GM23248 (cell line): ENCODE measurements around the gene CAMK2D. TPM values are rescaled to one million over a fixed set of nuclear protein-coding genes. Genes with fewer than 3 reads are reported as not detected.

Source experiments
- DNase-seq: peaks from one replicate; pipeline ENCODE4 v3.0.0-alpha.2; 2015
- H2AFZ ChIP-seq: fragments of 200-600 bp; sonication (generic); 2 replicates; pipeline ENCODE4 v1.6.1; 2016; ENCODE audit warnings: antibody characterized with exemption
- H3F3A ChIP-seq: fragments of 200-600 bp; sonication (generic); 2 replicates; pipeline ENCODE4 v1.6.1; 2016; ENCODE audit warnings: mild to moderate bottlenecking, antibody characterized with exemption, mixed run types; ENCODE audit not compliant: insufficient read depth
- H3K27ac ChIP-seq: fragments of 200-600 bp; sonication (generic); 2 replicates; pipeline ENCODE4 v1.5.1; 2016; ENCODE audit warnings: mild to moderate bottlenecking
- H3K27me3 ChIP-seq: fragments of 200-600 bp; sonication (generic); replicated peaks from 2 replicates; pipeline ENCODE4 v1.6.1; 2016; ENCODE audit warnings: mild to moderate bottlenecking; ENCODE audit not compliant: insufficient read depth
- H3K36me3 ChIP-seq: fragments of 200-600 bp; sonication (generic); 2 replicates; pipeline ENCODE4 v1.6.1; 2016; ENCODE audit warnings: low read depth, mild to moderate bottlenecking
- H3K4me1 ChIP-seq: fragments of 200-600 bp; sonication (generic); 2 replicates; pipeline ENCODE4 v1.6.1; 2016; ENCODE audit warnings: mild to moderate bottlenecking; ENCODE audit not compliant: insufficient read depth
- H3K4me2 ChIP-seq: fragments of 200-600 bp; sonication (generic); one replicate; pipeline ENCODE4 v1.6.1; 2016; ENCODE audit warnings: mild to moderate bottlenecking; ENCODE audit not compliant: unreplicated experiment
- H3K4me3 ChIP-seq: fragments of 200-600 bp; sonication (generic); 2 replicates; pipeline ENCODE4 v1.5.1; 2016; ENCODE audit warnings: mild to moderate bottlenecking
- H3K79me2 ChIP-seq: fragments of 200-600 bp; sonication (generic); 2 replicates; pipeline ENCODE4 v1.6.1; 2016; ENCODE audit warnings: mild to moderate bottlenecking; ENCODE audit not compliant: insufficient read depth
- H3K9ac ChIP-seq: fragments of 200-600 bp; sonication (generic); 2 replicates; pipeline ENCODE4 v1.6.1; 2016; ENCODE audit warnings: mild to moderate bottlenecking
- H3K9me2 ChIP-seq: fragments of 200-600 bp; sonication (generic); 2 replicates; pipeline ENCODE4 v1.6.1; 2016; ENCODE audit warnings: mixed run types, mild to moderate bottlenecking, moderate library complexity; ENCODE audit not compliant: insufficient read depth
- H3K9me3 ChIP-seq: fragments of 200-600 bp; sonication (generic); one replicate; pipeline ENCODE4 v1.6.1; 2017; ENCODE audit warnings: low read depth
- H4K20me1 ChIP-seq: fragments of 200-600 bp; sonication (generic); 2 replicates; pipeline ENCODE4 v1.6.0; 2016; ENCODE audit not compliant: insufficient read depth
- EZH2 ChIP-seq: fragments of 200-600 bp; sonication (generic); IDR thresholded peaks from 2 replicates; pipeline ENCODE4 v1.6.1; 2018; ENCODE audit warnings: antibody characterized with exemption, mild to moderate bottlenecking; ENCODE audit not compliant: insufficient read depth, poor library complexity, severe bottlenecking
- EZH2phosphoT487 ChIP-seq: fragments of 200-600 bp; sonication (generic); IDR thresholded peaks from 2 replicates; pipeline ENCODE4 v1.6.1; 2018; ENCODE audit warnings: antibody characterized with exemption, moderate library complexity, mild to moderate bottlenecking, low read depth; ENCODE audit not compliant: insufficient read depth
- WGBS, 2 experiments: methylation state at CpG; one replicate each; pipeline ENCODE4 v1.1.6; 2015 to 2017; ENCODE audit warnings: low lambda C conversion rate in 2 of 2, low coverage in 1 of 2; ENCODE audit errors: missing lambda C conversion rate in 2 of 2; 5-methylcytosine and 5-hydroxymethylcytosine counted together
- in situ Hi-C: fragments of 300-500 bp; cut with MboI; formaldehyde crosslinking; loops from 2 replicates; pipeline ENCODE4 v1.15.0; 2020
- polyA plus RNA-seq: library from polyadenylated mRNA; unstranded; fragments of >200 nt; fragmentation: Nextera tagmentation; extraction: Ambion mirVana; gene quantifications from 2 replicates; pipeline ENCODE4 v1.2.1, GENCODE V29; 2016
- total RNA-seq: library from RNA; depleted of rRNA; stranded (reverse); fragments of >200 nt; shearing (Covaris generic); gene quantifications from 2 replicates; pipeline ENCODE4 v1.2.3, GENCODE V29; 2014

Gene CAMK2D
- total and polyA plus RNA-seq, 2 experiments from 2014 or later = 78.8 to 94.5 TPM

DNA sequence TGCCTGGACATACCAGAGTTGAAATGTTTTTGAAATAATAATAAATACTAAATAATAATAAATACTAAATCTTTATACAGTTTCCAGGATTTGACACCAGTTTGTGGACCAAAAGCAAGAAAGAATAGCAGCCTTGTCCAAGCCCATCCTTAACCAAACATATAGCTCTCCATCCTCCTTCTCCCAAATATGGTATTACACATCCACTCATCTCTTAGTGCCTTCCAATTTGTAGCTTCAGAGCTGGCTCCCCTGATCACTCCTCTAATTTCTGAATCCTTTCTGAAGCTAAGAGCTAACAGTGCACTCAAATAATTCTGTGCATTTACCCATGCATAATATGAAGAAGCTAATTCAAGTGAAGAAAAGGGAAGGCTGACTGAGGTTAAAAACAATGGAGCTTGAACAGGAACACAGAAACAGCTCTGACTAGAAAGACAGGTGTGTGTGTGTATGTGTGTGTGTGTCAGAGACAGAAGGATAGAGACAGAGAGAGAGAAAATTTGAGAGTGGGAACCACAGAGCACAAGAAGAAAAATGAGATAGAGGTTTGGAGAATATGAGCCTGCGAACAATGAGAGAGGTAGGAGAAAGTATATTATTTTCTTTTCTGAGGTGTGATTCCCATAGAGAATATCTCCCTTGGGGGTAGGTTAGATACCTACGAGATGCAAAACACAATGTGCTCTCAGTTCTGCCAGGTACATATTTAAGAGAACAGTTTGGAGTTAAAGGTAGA, 123.5 kb downstream of the CAMK2D start:
- in situ Hi-C loops = no loop called here
- H4K20me1 ChIP-seq = peaks cover 5% of the 10 kb centered on the region; the same call in 1 of the 2 replicates

DNA sequence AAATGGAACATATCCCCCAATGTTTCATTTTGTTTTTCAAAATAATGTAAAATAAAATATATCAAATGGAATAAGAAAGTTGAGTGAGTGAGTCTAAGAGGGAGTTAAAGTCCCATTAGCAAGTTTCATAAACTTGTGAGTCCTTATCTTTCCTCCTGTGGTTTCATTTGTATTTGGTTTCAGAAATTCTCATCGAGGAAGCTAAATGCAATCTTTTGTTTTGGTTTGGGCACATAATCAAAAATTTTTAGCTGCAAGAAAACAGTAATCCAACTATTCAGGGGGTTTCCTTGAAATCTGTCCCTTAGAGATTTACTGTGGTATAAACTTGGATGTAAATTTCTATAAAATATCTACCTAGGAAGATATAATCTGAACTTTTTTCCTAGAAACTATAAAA, 124.2 kb downstream of the CAMK2D start:
- TF ChIP-seq EZH2phosphoT487 = no peak
- no peak for TF ChIP-seq EZH2
- in situ Hi-C loops = no loop called here
- H2AFZ ChIP-seq = no peak overlapping the region
- peaks cover 25% of the 10 kb centered on the region for H3K4me1 ChIP-seq
- no peaks in the 10 kb centered on the region for H3K36me3 ChIP-seq
- peaks cover 96% of the 10 kb centered on the region for H3K79me2 ChIP-seq
- H3K4me2 ChIP-seq = peak overlapping the region; percentile 8
- no peaks in the 10 kb centered on the region for H3K27me3 ChIP-seq
- peaks cover 5% of the 10 kb centered on the region; the same call in 1 of the 2 replicates for H4K20me1 ChIP-seq
- no peak overlapping the region for H3K27ac ChIP-seq
- H3K9me3 ChIP-seq = no peaks in the 10 kb centered on the region
- H3F3A ChIP-seq = no peaks in the 10 kb centered on the region
- WGBS, 2 experiments = 0% methylated on average over 1 of the region's 1 CpG
- DNase-seq = peak; percentile 31
- no peaks in the 10 kb centered on the region for H3K9me2 ChIP-seq
- no peak overlapping the region for H3K4me3 ChIP-seq
- no peak overlapping the region for H3K9ac ChIP-seq

More for the DNA sequence above, 123.5 kb downstream of the CAMK2D start:
- Histone ChIP-seq H3F3A (no peaks in the 10 kb centered on the region), H3K79me2 (peaks cover 96% of the 10 kb centered on the region), H3K27ac (no peak overlapping the region), H3K4me3 (no peak overlapping the region), H3K4me2 (no peak overlapping the region), H3K9ac (no peak overlapping the region), H2AFZ (no peak overlapping the region), H3K27me3 (no peaks in the 10 kb centered on the region), H3K4me1 (peaks cover 25% of the 10 kb centered on the region), H3K9me3 (no peaks in the 10 kb centered on the region), H3K9me2 (no peaks in the 10 kb centered on the region), H3K36me3 (no peaks in the 10 kb centered on the region)
- TF ChIP-seq EZH2phosphoT487 (no peak), EZH2 (no peak)
- 91 to 98% methylated on average over 2 of the region's 2 CpGs for WGBS, 2 experiments
- DNase-seq = no peak

DNA sequence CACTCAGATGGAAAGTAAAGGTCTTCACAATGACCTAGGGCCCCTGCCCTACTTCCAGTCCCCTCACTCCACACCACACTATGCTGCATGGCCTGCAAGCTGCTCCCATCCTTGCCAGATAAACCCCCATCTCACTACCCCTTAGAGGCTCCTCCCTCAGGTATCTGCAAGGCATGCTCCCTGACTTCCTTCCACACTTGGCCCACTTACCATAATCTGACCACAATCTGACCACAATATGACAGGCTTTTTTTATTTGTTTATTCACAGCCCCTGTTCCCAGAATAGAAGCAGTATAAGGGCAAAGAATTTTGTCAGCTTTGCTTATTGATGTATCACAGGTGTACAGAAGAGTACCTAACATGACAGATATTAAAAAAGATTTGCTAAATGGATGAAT, 124.7 kb downstream of the CAMK2D start:
- no peaks in the 10 kb centered on the region for H3K9me2 ChIP-seq
- peaks cover 96% of the 10 kb centered on the region for H3K79me2 ChIP-seq
- peak; percentile 15 for DNase-seq
- no peaks in the 10 kb centered on the region for H3K36me3 ChIP-seq
- no peak overlapping the region for H3K9ac ChIP-seq
- H2AFZ ChIP-seq = no peak overlapping the region
- peaks cover 5% of the 10 kb centered on the region; the same call in 1 of the 2 replicates for H4K20me1 ChIP-seq
- H3K27me3 ChIP-seq = no peaks in the 10 kb centered on the region
- H3K4me1 ChIP-seq = peaks cover 25% of the 10 kb centered on the region
- in situ Hi-C loops = no loop called here
- no peaks in the 10 kb centered on the region for H3K9me3 ChIP-seq
- no peaks in the 10 kb centered on the region for H3F3A ChIP-seq
- no peak for TF ChIP-seq EZH2
- TF ChIP-seq EZH2phosphoT487 = no peak
- H3K4me3 ChIP-seq = no peak overlapping the region
- H3K27ac ChIP-seq = no peak overlapping the region
- H3K4me2 ChIP-seq = peak overlapping the region; percentile 8

DNA sequence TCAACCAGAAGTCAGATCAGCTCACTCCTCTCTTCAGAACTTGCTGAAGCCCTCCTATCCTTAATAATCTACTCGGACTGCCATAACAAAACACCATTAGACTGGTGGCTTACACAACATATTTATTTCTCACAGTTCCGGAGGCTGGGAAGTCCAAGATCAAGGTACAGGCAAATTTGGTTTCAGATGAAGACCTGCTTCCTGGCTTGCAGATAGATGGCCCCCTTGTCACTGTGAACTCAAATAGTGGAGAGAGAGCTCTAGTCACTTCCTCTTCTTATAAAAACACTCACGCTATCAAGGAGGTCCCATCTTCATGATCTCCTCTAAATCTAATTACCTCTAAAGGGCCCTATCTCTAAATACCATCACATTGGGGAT, 125.1 kb downstream of the CAMK2D start:
- Histone ChIP-seq H3K79me2 (peaks cover 97% of the 10 kb centered on the region), H3K27me3 (no peaks in the 10 kb centered on the region), H3K9ac (no peak overlapping the region), H3K4me2 (no peak overlapping the region), H3K4me3 (no peak overlapping the region), H3F3A (no peaks in the 10 kb centered on the region), H4K20me1 (peaks cover 5% of the 10 kb centered on the region; the same call in 1 of the 2 replicates), H3K4me1 (peaks cover 25% of the 10 kb centered on the region), H2AFZ (no peak overlapping the region), H3K27ac (no peak overlapping the region), H3K36me3 (no peaks in the 10 kb centered on the region), H3K9me3 (no peaks in the 10 kb centered on the region), H3K9me2 (no peaks in the 10 kb centered on the region)
- TF ChIP-seq EZH2 (no peak), EZH2phosphoT487 (no peak)
- WGBS, 2 experiments = 98 to 99% methylated on average over 3 of the region's 3 CpGs
- no peak for DNase-seq
- in situ Hi-C loops = no loop called here
